Measurements from ENCODE around the gene RBM26. TPM values are rescaled to one million over a fixed set of nuclear protein-coding genes. Genes with fewer than 3 reads are reported as not detected.

Gene RBM26, protein sequence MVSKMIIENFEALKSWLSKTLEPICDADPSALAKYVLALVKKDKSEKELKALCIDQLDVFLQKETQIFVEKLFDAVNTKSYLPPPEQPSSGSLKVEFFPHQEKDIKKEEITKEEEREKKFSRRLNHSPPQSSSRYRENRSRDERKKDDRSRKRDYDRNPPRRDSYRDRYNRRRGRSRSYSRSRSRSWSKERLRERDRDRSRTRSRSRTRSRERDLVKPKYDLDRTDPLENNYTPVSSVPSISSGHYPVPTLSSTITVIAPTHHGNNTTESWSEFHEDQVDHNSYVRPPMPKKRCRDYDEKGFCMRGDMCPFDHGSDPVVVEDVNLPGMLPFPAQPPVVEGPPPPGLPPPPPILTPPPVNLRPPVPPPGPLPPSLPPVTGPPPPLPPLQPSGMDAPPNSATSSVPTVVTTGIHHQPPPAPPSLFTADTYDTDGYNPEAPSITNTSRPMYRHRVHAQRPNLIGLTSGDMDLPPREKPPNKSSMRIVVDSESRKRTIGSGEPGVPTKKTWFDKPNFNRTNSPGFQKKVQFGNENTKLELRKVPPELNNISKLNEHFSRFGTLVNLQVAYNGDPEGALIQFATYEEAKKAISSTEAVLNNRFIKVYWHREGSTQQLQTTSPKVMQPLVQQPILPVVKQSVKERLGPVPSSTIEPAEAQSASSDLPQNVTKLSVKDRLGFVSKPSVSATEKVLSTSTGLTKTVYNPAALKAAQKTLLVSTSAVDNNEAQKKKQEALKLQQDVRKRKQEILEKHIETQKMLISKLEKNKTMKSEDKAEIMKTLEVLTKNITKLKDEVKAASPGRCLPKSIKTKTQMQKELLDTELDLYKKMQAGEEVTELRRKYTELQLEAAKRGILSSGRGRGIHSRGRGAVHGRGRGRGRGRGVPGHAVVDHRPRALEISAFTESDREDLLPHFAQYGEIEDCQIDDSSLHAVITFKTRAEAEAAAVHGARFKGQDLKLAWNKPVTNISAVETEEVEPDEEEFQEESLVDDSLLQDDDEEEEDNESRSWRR
- total RNA-seq, result 20.6 TPM
- long read RNA-seq, partial matches to known transcripts, result 3 of 7 reads
- long read RNA-seq, other reads (novel, unspliced or antisense), result 3 of 7 reads

DNA sequence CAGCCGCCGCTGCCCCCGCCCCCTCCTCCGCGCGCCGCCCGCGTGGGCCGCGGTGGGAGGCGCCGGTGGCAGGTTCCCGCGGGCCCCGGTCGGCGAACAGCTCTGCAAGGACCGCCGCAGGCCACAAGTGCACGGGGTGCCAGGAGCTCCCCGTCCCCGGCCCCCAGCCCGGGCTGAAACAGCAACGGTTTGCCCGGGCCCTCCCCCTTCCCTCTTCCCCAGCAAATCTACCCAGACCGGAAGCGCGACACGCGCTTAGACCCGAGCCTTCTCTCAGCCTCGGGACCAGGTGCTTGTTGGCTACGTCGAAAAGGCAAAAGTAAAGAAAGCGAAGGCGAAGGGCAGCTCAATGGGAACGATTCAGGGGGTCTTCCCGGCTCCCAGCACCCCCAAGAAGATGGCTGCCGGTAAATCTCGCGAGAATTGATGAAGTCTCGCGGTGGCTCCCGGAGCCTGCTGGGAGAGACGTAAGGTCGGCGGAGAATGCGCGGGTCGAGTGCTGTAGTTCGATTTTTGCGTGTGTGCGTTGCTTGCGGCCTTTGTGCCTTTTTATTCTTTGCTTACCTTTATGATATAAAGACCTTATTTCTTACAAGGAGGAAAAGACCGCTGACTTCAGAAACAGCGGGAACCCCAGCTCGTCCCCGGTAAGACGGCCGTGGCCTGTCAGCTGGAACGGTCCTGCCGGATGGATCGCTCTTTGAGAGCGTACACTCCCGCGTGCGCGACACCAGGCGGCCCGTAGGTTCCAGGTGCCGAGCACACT lies at the start of gene RBM26:
Gene RBM26, minus strand, starts transcription at position 425 of the 766 bp plus-strand sequence. CDS start 481 bp downstream, outside the sequence.
- H3K4me1 ChIP-seq, result peaks cover 66% of the 10 kb centered on the region
- H3K27me3 ChIP-seq (ENCODE audit: low read depth), result no peaks in the 10 kb centered on the region
- peak within 1 kb of the TSS; percentile 96 for H3K27ac ChIP-seq (replicated peaks)
- H3K4me3 ChIP-seq, result peak within 1 kb of the TSS; percentile 82
- intact Hi-C loops (cut with micrococcal nuclease), result no loop called here
- DNase-seq, result peak; percentile 94
- no peaks in the 10 kb centered on the region for H3K36me3 ChIP-seq
- H3K9me3 ChIP-seq (replicated peaks), result no peaks in the 10 kb centered on the region
- TF ChIP-seq, protein P1, sequence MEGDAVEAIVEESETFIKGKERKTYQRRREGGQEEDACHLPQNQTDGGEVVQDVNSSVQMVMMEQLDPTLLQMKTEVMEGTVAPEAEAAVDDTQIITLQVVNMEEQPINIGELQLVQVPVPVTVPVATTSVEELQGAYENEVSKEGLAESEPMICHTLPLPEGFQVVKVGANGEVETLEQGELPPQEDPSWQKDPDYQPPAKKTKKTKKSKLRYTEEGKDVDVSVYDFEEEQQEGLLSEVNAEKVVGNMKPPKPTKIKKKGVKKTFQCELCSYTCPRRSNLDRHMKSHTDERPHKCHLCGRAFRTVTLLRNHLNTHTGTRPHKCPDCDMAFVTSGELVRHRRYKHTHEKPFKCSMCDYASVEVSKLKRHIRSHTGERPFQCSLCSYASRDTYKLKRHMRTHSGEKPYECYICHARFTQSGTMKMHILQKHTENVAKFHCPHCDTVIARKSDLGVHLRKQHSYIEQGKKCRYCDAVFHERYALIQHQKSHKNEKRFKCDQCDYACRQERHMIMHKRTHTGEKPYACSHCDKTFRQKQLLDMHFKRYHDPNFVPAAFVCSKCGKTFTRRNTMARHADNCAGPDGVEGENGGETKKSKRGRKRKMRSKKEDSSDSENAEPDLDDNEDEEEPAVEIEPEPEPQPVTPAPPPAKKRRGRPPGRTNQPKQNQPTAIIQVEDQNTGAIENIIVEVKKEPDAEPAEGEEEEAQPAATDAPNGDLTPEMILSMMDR (IDR thresholded peaks at IDR 0.05; ENCODE audit: borderline replicate concordance), result peak; percentile 32

DNA sequence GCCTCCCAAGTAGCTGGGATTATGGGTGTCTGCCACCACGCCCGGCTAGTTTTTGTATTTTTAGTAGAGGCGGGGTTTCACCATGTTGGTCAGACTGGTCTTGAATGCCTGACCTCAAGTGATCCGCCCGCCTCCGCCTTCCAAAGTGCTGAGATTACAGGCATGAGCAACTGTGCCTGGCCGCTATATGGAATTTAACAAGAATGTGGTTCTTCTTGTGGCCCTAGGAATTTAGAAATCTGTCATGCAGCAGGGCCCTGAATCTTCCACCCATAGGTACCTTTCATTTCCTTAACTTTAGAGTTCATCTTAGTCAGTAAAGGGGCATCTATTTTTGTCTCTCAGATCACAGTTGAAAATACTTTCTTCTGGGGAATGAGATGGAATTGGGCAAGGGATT lies 49.3 kb upstream of the RBM26 start:
- TF ChIP-seq, protein P1 (IDR thresholded peaks at IDR 0.05; ENCODE audit: borderline replicate concordance), result no peak

DNA sequence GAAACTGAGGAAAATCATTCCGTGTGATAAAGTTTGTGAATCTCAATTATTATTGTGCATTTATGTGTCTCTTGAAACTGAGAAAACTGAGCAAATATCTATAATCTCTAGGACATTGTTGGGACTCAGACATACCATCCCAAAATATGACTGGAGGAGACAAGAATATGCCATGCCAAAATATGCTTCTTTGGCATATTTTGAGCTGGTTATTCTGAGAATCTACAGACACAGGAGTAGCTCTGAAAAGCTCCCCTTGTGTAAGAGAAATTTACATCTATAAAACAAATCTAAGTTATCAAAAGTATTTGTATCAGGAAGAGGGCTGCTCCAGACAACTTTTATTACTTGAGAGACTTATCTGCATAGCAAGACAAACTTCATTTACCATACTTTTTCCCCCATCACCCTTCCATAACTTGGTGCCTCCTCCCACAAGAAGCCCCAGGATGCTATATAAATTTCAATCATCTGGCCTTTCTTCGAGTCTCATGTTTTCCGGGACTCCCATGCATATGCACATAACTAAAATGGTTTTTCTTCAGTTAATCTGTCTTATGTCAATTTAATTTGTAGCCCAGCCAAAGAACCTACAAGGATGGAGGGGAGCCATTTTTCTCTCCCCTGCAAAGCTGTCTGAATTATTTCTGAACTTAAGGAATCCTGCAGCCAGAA lies 46.3 kb upstream of the RBM26 start:
- H3K27ac ChIP-seq (replicated peaks), result no peak overlapping the region
- intact Hi-C loops (cut with micrococcal nuclease), result no loop called here
- no peaks in the 10 kb centered on the region for H3K9me3 ChIP-seq (replicated peaks)
- H3K27me3 ChIP-seq (ENCODE audit: low read depth), result no peaks in the 10 kb centered on the region
- no peaks in the 10 kb centered on the region for H3K4me1 ChIP-seq
- DNase-seq, result no peak
- no peaks in the 10 kb centered on the region for H3K36me3 ChIP-seq
- H3K4me3 ChIP-seq, result no peak overlapping the region
- TF ChIP-seq, protein P1 (IDR thresholded peaks at IDR 0.05; ENCODE audit: borderline replicate concordance), result no peak

More for the DNA sequence above, 49.3 kb upstream of the RBM26 start:
- Histone ChIP-seq H3K36me3 (no peaks in the 10 kb centered on the region), H3K27ac (replicated peaks) (no peak overlapping the region), H3K27me3 (ENCODE audit: low read depth) (no peaks in the 10 kb centered on the region), H3K4me1 (no peaks in the 10 kb centered on the region), H3K4me3 (no peak overlapping the region), H3K9me3 (replicated peaks) (no peaks in the 10 kb centered on the region)
- intact Hi-C loops (cut with micrococcal nuclease), result no loop called here
- no peak for DNase-seq

DNA sequence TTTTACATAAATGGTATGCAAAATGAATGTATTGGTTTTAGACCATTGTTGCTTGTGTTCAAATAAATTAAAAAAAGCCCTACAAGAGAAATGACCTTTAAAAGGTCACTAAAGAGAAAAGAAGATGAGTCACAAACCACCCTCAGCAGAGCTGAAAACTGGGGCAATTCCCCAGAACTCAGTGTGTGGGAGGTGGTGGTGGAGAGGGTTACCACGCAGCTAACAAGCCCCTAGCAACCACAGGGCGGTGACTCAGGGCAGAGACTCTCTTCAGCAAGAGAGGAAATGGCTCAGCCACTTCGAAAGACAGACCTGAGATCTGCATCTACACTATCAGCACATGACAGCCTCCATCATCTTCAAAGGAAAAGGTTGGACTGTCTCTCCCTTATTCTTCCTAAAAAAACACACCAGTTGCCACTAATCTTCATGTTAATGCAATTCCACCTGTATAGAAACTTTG lies 45.5 kb upstream of the RBM26 start:
- TF ChIP-seq, protein P1 (IDR thresholded peaks at IDR 0.05; ENCODE audit: borderline replicate concordance), result no peak

More for the DNA sequence above, 45.5 kb upstream of the RBM26 start:
- intact Hi-C loops (cut with micrococcal nuclease), result no loop called here
- Histone ChIP-seq H3K36me3 (no peaks in the 10 kb centered on the region), H3K27me3 (ENCODE audit: low read depth) (no peaks in the 10 kb centered on the region), H3K4me3 (no peak overlapping the region), H3K27ac (replicated peaks) (no peak overlapping the region), H3K4me1 (no peaks in the 10 kb centered on the region), H3K9me3 (replicated peaks) (no peaks in the 10 kb centered on the region)
- DNase-seq, result no peak

All from left ventricle myocardium inferior (tissue), 1 donor.